DND-41 (cell line): ENCODE results near the gene TEX44.

Experiments used
- ATAC-seq: fragments of 200-7000 bp; cut with Tn5 transposase; 3 replicates; pipeline ENCODE4 v1.9.1; 2021; ENCODE audit warnings: low read depth; ENCODE audit not compliant: insufficient read depth
- DNase-seq: peaks from one replicate; pipeline ENCODE4 v3.0.0-alpha.2; 2020
- H2AFZ ChIP-seq: 2 replicates; pipeline ENCODE4 v1.6.0; 2012; ENCODE audit warnings: low read depth, low read length
- H3K27ac ChIP-seq: 2 replicates; pipeline ENCODE4 v1.5.1; 2012; ENCODE audit warnings: low read length, inconsistent platforms
- H3K27me3 ChIP-seq: fragments of 200-600 bp; sonication (generic); 2 replicates; pipeline ENCODE4 v1.6.0; 2012; ENCODE audit warnings: low read length, mild to moderate bottlenecking, inconsistent platforms; ENCODE audit not compliant: insufficient read depth, poor library complexity
- H3K36me3 ChIP-seq: 2 replicates; pipeline ENCODE4 v1.5.1; 2012; ENCODE audit warnings: low read length, inconsistent platforms; ENCODE audit not compliant: insufficient read depth
- H3K4me1 ChIP-seq: 2 replicates; pipeline ENCODE4 v1.5.1; 2012; ENCODE audit warnings: mild to moderate bottlenecking, low read length; ENCODE audit not compliant: insufficient read depth
- H3K4me2 ChIP-seq: 2 replicates; pipeline ENCODE4 v1.6.0; 2012; ENCODE audit warnings: mild to moderate bottlenecking, moderate library complexity, low read length, inconsistent platforms; ENCODE audit not compliant: insufficient read depth
- H3K4me3 ChIP-seq, 2 experiments: fragments of 200-600 bp in 1 of 2; shearing (Covaris generic) in 1 of 2; 2 replicates each; pipeline ENCODE4 v1.5.1; 2012 to 2016; ENCODE audit warnings: inconsistent platforms in 2 of 2, low read length in 2 of 2, mild to moderate bottlenecking in 2 of 2, low read depth in 1 of 2, moderate library complexity in 1 of 2
- H3K79me2 ChIP-seq: 2 replicates; pipeline ENCODE4 v1.6.0; 2012; ENCODE audit warnings: low read length, inconsistent platforms; ENCODE audit not compliant: insufficient read depth
- H3K9ac ChIP-seq: 2 replicates; pipeline ENCODE4 v1.6.0; 2012; ENCODE audit warnings: low read depth, mild to moderate bottlenecking, inconsistent platforms, low read length, moderate library complexity
- H3K9me3 ChIP-seq: 2 replicates; pipeline ENCODE4 v1.5.1; 2012; ENCODE audit warnings: low read length, moderate library complexity, mild to moderate bottlenecking, inconsistent platforms; ENCODE audit not compliant: insufficient read depth, severe bottlenecking
- H4K20me1 ChIP-seq: 2 replicates; pipeline ENCODE4 v1.6.0; 2012; ENCODE audit warnings: low read length; ENCODE audit not compliant: insufficient read depth
- EZH2 ChIP-seq: IDR thresholded peaks from 3 replicates; pipeline ENCODE4 v1.6.1; 2012; ENCODE audit warnings: borderline replicate concordance, low read depth, mild to moderate bottlenecking, moderate library complexity, low read length, inconsistent platforms; ENCODE audit not compliant: severe bottlenecking
- TF ChIP-seq, protein P1 (sequence below): IDR thresholded peaks from 2 replicates; pipeline ENCODE4 v1.5.1; 2012; ENCODE audit warnings: borderline replicate concordance, low read length, moderate library complexity, mild to moderate bottlenecking; ENCODE audit not compliant: poor library complexity, severe bottlenecking; ENCODE audit errors: extremely low read depth

TEX44 gene

GRCh38 chr2:231556981-231557380 lies 35.7 kb upstream of the TEX44 start:
- no peaks in the 10 kb centered on the region for H3K36me3 ChIP-seq
- peaks cover 20% of the 10 kb centered on the region for H3K4me1 ChIP-seq
- TF ChIP-seq, protein P1, sequence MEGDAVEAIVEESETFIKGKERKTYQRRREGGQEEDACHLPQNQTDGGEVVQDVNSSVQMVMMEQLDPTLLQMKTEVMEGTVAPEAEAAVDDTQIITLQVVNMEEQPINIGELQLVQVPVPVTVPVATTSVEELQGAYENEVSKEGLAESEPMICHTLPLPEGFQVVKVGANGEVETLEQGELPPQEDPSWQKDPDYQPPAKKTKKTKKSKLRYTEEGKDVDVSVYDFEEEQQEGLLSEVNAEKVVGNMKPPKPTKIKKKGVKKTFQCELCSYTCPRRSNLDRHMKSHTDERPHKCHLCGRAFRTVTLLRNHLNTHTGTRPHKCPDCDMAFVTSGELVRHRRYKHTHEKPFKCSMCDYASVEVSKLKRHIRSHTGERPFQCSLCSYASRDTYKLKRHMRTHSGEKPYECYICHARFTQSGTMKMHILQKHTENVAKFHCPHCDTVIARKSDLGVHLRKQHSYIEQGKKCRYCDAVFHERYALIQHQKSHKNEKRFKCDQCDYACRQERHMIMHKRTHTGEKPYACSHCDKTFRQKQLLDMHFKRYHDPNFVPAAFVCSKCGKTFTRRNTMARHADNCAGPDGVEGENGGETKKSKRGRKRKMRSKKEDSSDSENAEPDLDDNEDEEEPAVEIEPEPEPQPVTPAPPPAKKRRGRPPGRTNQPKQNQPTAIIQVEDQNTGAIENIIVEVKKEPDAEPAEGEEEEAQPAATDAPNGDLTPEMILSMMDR: no peak
- no peak for TF ChIP-seq EZH2
- H3K79me2 ChIP-seq: no peaks in the 10 kb centered on the region
- H3K27ac ChIP-seq: no peak overlapping the region; the same call in 1 of the 2 replicates
- ATAC-seq (no peak), DNase-seq (no peak)
- no peaks in the 10 kb centered on the region for H3K27me3 ChIP-seq
- no peak overlapping the region for H3K4me2 ChIP-seq
- no peaks in the 10 kb centered on the region for H4K20me1 ChIP-seq
- H3K9me3 ChIP-seq: peaks cover 16% of the 10 kb centered on the region
- H3K9ac ChIP-seq: no peak overlapping the region; the same call in 1 of the 2 replicates
- H3K4me3 ChIP-seq: no peak overlapping the region
- H2AFZ ChIP-seq: no peak overlapping the region

DNA sequence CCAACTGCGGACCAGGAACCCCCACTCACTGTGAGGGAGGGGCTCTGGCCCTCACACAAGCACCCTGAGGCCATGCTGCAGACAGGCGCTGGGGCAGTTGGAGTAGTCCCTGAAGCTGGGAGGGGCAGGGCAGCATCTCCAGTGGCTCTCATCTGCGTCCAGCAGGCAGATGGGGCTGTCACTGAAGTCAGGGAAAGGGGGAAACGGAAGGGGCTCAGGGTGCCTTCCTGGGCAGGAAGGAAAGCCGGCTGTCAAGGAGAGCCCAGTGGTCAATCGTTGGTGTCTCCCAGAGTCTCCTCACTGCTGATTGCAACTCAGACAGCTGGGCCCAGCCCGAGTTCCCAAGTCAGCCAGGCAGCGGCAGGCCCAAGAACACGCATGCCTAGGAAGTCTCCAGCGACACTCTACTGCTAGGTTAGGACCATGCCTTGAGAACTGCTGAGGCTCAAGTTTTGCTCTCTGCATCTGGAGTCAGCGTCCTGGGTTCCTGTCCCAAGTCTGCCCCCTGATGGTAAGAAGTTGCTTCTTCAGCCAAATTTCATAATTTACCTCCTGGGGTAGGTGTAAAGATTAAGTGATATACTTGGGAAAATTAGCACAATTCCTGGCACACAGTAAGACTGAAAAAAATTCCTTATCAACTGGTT lies 35.0 kb upstream of the TEX44 start:
- H3K4me3 ChIP-seq: no peak overlapping the region
- H3K4me2 ChIP-seq: no peak overlapping the region
- H3K27me3 ChIP-seq: no peaks in the 10 kb centered on the region
- TF ChIP-seq EZH2: no peak
- TF ChIP-seq, protein P1: peak; percentile 83
- no peaks in the 10 kb centered on the region for H3K36me3 ChIP-seq
- H3K27ac ChIP-seq: peak overlapping the region; percentile 63
- H3K79me2 ChIP-seq: no peaks in the 10 kb centered on the region
- peak overlapping the region; percentile 24 for H3K9ac ChIP-seq
- peak overlapping the region; percentile 67 for H2AFZ ChIP-seq
- H4K20me1 ChIP-seq: no peaks in the 10 kb centered on the region
- ATAC-seq (peak; percentile 96), DNase-seq (peak; percentile 80)
- H3K4me1 ChIP-seq: peaks cover 20% of the 10 kb centered on the region
- H3K9me3 ChIP-seq: peaks cover 9% of the 10 kb centered on the region

DNA sequence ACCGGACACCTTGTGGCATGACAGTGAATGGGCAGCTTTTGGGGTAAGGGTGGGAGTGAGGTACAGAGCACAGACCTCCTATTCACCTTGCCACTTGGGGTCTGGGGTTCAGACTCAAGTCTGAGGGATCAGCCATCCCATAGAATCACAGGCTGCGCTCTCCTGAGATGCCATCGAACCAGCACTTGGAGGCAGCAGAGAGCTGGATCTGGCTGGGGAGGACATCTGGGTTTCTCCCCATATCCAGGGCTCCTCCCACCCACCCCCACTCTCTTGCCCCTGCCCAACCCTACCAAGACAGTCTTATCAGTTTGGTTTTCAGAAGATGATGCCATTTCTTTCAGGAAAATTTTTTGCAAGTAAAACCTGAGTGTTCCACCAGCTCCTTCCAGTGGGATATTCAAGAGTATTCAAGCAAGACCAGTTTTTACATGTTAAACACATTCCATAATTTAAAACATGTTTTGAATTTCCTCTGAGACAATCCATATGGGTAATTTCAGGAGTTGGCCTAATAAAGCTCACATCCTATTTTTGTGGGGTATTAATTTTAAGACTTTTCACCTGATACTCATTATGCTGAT lies 29.2 kb upstream of the TEX44 start:
- no peak overlapping the region for H3K27ac ChIP-seq
- H3K4me3 ChIP-seq: no peak overlapping the region
- no peak overlapping the region for H2AFZ ChIP-seq
- no peaks in the 10 kb centered on the region for H3K79me2 ChIP-seq
- no peaks in the 10 kb centered on the region for H3K9me3 ChIP-seq
- no peak overlapping the region for H3K9ac ChIP-seq
- TF ChIP-seq, protein P1: peak; percentile 66
- no peak for TF ChIP-seq EZH2
- no peaks in the 10 kb centered on the region for H4K20me1 ChIP-seq
- ATAC-seq (peak; percentile 93), DNase-seq (peak; percentile 61)
- no peaks in the 10 kb centered on the region for H3K36me3 ChIP-seq
- no peaks in the 10 kb centered on the region for H3K27me3 ChIP-seq
- H3K4me1 ChIP-seq: no peaks in the 10 kb centered on the region
- no peak overlapping the region for H3K4me2 ChIP-seq
